Mesenchymal stem cell (in vitro differentiated cells and primary cell): ENCODE data around the gene KPNA2.

Experiments used
- DNase-seq: peaks from one replicate; pipeline ENCODE4 v3.0.0-alpha.2; 2013
- H2AFZ ChIP-seq: one replicate; pipeline ENCODE4 v1.6.1; 2013; ENCODE audit warnings: low read depth, mild to moderate bottlenecking, control low read depth, inconsistent platforms, low read length, moderate library complexity
- H2AK5ac ChIP-seq: 2 replicates; pipeline ENCODE4 v1.6.1; 2013; ENCODE audit warnings: low read length, moderate library complexity, mild to moderate bottlenecking, inconsistent platforms; ENCODE audit not compliant: severe bottlenecking
- H2BK120ac ChIP-seq: one replicate; pipeline ENCODE4 v1.6.1; 2013; ENCODE audit warnings: low read depth, mild to moderate bottlenecking, inconsistent platforms, low read length, moderate library complexity
- H2BK12ac ChIP-seq, 2 experiments: one replicate each; pipeline ENCODE4 v1.6.1; 2013; ENCODE audit warnings: inconsistent platforms in 2 of 2, low read length in 2 of 2, mild to moderate bottlenecking in 2 of 2, moderate library complexity in 2 of 2, control low read depth in 1 of 2
- H2BK15ac ChIP-seq: one replicate; pipeline ENCODE4 v1.6.1; 2013; ENCODE audit warnings: mild to moderate bottlenecking, low read depth, inconsistent platforms; ENCODE audit not compliant: poor library complexity, severe bottlenecking
- H2BK5ac ChIP-seq: 2 replicates; pipeline ENCODE4 v1.6.1; 2013; ENCODE audit warnings: low read depth, mild to moderate bottlenecking, low read length, control low read depth, inconsistent platforms; ENCODE audit not compliant: poor library complexity, severe bottlenecking
- H3K14ac ChIP-seq, 2 experiments: one replicate each; pipeline ENCODE4 v1.6.1; 2013; ENCODE audit warnings: inconsistent platforms in 2 of 2, low read length in 2 of 2, control low read depth in 1 of 2, mild to moderate bottlenecking in 1 of 2, moderate library complexity in 1 of 2
- H3K18ac ChIP-seq, 2 experiments: one replicate each; pipeline ENCODE4 v1.6.1; 2013; ENCODE audit warnings: inconsistent platforms in 2 of 2, low read length in 2 of 2, control low read depth in 1 of 2, low read depth in 1 of 2, mild to moderate bottlenecking in 1 of 2
- H3K23ac ChIP-seq, 2 experiments: one replicate each; pipeline ENCODE4 v1.6.1; 2013; ENCODE audit warnings: inconsistent platforms in 2 of 2, low read length in 2 of 2, mild to moderate bottlenecking in 2 of 2, moderate library complexity in 2 of 2, control low read depth in 1 of 2
- H3K27ac ChIP-seq: 2 replicates; pipeline ENCODE4 v1.5.1; 2013; ENCODE audit warnings: mild to moderate bottlenecking, moderate library complexity, low read length, control low read depth, inconsistent platforms; ENCODE audit not compliant: poor library complexity, severe bottlenecking
- H3K27me3 ChIP-seq, 2 experiments: 2 replicates each; pipeline versions ENCODE4 v1.6.1 to v1.7.0; 2013; ENCODE audit warnings: low read length in 2 of 2, mild to moderate bottlenecking in 2 of 2, moderate library complexity in 2 of 2, control low read depth in 1 of 2, inconsistent platforms in 1 of 2; ENCODE audit not compliant: control insufficient read depth in 1 of 2, insufficient read depth in 1 of 2
- H3K36me3 ChIP-seq, 2 experiments: 2 replicates each; pipeline versions ENCODE4 v1.6.1 to v1.7.0; 2013; ENCODE audit warnings: low read length in 2 of 2, control low read depth in 1 of 2, inconsistent platforms in 1 of 2, low read depth in 1 of 2, mild to moderate bottlenecking in 1 of 2; ENCODE audit not compliant: insufficient read depth in 2 of 2, control insufficient read depth in 1 of 2
- H3K4ac ChIP-seq, 2 experiments: one replicate each; pipeline ENCODE4 v1.6.1; 2013; ENCODE audit warnings: inconsistent platforms in 2 of 2, low read length in 2 of 2, mild to moderate bottlenecking in 2 of 2, moderate library complexity in 2 of 2, control low read depth in 1 of 2, low read depth in 1 of 2
- H3K4me1 ChIP-seq: 2 replicates; pipeline ENCODE4 v1.6.1; 2013; ENCODE audit warnings: low read depth, low read length, control low read depth; ENCODE audit not compliant: control insufficient read depth, insufficient read depth
- H3K4me2 ChIP-seq: 2 replicates; pipeline ENCODE4 v1.6.1; 2013; ENCODE audit warnings: low read length, mild to moderate bottlenecking, inconsistent platforms; ENCODE audit not compliant: poor library complexity, severe bottlenecking
- H3K4me3 ChIP-seq, 2 experiments: 2 replicates each; pipeline versions ENCODE4 v1.5.1 to v1.7.0; 2013; ENCODE audit warnings: low read length in 2 of 2, mild to moderate bottlenecking in 2 of 2, control low read depth in 1 of 2, low read depth in 1 of 2; ENCODE audit not compliant: insufficient read depth in 1 of 2
- H3K79me1 ChIP-seq: replicated peaks from 2 replicates; pipeline ENCODE4 v1.6.1; 2013; ENCODE audit warnings: mild to moderate bottlenecking, control low read depth, low read length, inconsistent platforms; ENCODE audit not compliant: poor library complexity, severe bottlenecking
- H3K9ac ChIP-seq: 2 replicates; pipeline ENCODE4 v1.7.0; 2013; ENCODE audit warnings: mild to moderate bottlenecking, low read length, moderate library complexity
- H3K9me3 ChIP-seq: 2 replicates; pipeline ENCODE4 v1.7.0; 2013; ENCODE audit warnings: mild to moderate bottlenecking, low read length; ENCODE audit not compliant: control insufficient read depth
- H4K8ac ChIP-seq: one replicate; pipeline ENCODE4 v1.6.1; 2013; ENCODE audit warnings: inconsistent platforms, mild to moderate bottlenecking, low read length, moderate library complexity
- H4K91ac ChIP-seq: one replicate; pipeline ENCODE4 v1.6.1; 2013; ENCODE audit warnings: mild to moderate bottlenecking, low read length, inconsistent platforms
- WGBS: methylation state at CpG from one replicate; pipeline ENCODE4 v1.1.7; 2013; ENCODE audit warnings: mixed read lengths; 5-methylcytosine and 5-hydroxymethylcytosine counted together

The KPNA2 gene

GRCh38 chr17:68095205-68095811 is 59.8 kb downstream of the KPNA2 start:
- Histone ChIP-seq H3K4ac (no peak overlapping the region), H3K27me3 (peaks cover 0 to 5% of the 10 kb centered on the region in 2 experiments), H3K36me3 (no peaks in the 10 kb centered on the region), H3K79me1 (no peaks in the 10 kb centered on the region), H3K14ac (no peak overlapping the region), H2BK12ac (no peak overlapping the region), H3K4me3 (no peak overlapping the region), H4K8ac (no peak overlapping the region), H3K9ac (no peak overlapping the region), H3K23ac (no peak overlapping the region), H3K27ac (no peak overlapping the region), H3K18ac (no peak overlapping the region), H2BK5ac (no peak overlapping the region), H2BK120ac (no peak overlapping the region), H2AK5ac (no peak overlapping the region), H3K4me1 (peaks cover 2% of the 10 kb centered on the region), H2AFZ (no peak overlapping the region), H3K9me3 (no peaks in the 10 kb centered on the region), H2BK15ac (no peak overlapping the region), H4K91ac (no peak overlapping the region), H3K4me2 (no peak overlapping the region)
- 86% methylated on average over 9 of the region's 10 CpGs for WGBS
- DNase-seq, result no peak

DNA sequence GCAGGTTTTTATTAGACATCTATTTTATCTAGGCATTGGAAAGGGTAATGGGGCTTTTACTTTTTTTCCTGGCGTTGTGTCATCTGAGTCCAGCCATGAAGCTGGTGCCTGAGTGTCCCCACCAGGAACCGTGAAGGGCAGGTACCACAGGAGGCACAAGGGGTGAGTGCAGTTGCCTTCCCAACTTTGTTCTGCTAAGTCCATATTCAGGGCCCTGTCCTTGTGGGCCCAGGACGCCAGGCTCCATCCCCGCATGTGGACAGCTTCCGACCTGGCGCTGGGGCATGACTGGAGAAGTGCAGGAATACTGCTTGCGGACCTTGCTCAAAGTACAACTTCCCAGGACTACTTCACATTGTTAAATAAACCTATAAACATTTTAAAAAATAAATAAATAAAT is 60.6 kb downstream of the KPNA2 start:
- Histone ChIP-seq H2AFZ (no peak overlapping the region), H2AK5ac (no peak overlapping the region), H2BK15ac (no peak overlapping the region), H3K4ac (no peak overlapping the region), H3K4me3 (no peak overlapping the region), H2BK12ac (no peak overlapping the region), H3K18ac (no peak overlapping the region), H3K36me3 (no peaks in the 10 kb centered on the region), H2BK120ac (no peak overlapping the region), H3K4me2 (no peak overlapping the region), H4K8ac (no peak overlapping the region), H2BK5ac (no peak overlapping the region), H3K27ac (no peak overlapping the region), H3K23ac (no peak overlapping the region), H3K14ac (no peak overlapping the region), H4K91ac (peak overlapping the region; percentile 50), H3K9ac (no peak overlapping the region), H3K9me3 (no peaks in the 10 kb centered on the region), H3K27me3 (peaks cover 0 to 5% of the 10 kb centered on the region in 2 experiments), H3K4me1 (peaks cover 5% of the 10 kb centered on the region), H3K79me1 (no peaks in the 10 kb centered on the region)
- no peak for DNase-seq
- 97% methylated on average over 6 of the region's 7 CpGs for WGBS
